GM23338 (cell line): ENCODE data around the gene AHI1.

ENCODE experiments used
- EZH2 ChIP-seq: fragments of 200-600 bp; sonication (generic); IDR thresholded peaks from one replicate; pipeline ENCODE4 v1.8.0; 2017; ENCODE audit warnings: antibody characterized with exemption, mild to moderate bottlenecking, low read depth; ENCODE audit not compliant: unreplicated experiment
- POLR2AphosphoS5 ChIP-seq: IDR thresholded peaks from 2 replicates; pipeline ENCODE4 v1.6.1; 2016; ENCODE audit warnings: antibody characterized with exemption, low read depth
- TF ChIP-seq, protein P1 (sequence below), 2 experiments: fragments of 200-600 bp in 1 of 2; sonication (generic) in 1 of 2; conservative IDR thresholded peaks; 2 replicates each; pipeline versions ENCODE4 v1.5.1 to v1.6.1; 2016 to 2017; ENCODE audit warnings: antibody characterized with exemption in 2 of 2, low read depth in 2 of 2, mild to moderate bottlenecking in 2 of 2, moderate library complexity in 1 of 2

DNA sequence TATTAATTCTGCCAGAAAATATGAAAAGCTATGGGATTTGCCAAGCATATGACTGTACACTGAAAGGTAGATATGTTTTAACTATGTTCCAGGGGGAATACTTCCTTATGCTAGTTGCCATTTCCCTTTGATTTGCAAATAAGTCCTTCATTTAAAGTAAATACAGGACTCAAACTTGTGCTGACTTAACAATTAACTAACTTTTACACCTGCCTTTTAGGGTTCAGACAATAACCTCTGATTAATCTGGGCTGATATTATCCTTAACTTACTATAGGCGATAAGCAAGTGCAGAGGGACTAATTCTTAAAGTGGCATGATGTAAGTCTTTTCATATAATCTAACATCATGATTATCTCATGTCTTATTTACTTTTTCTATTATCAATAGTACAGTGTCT, 143.1 kb downstream of the AHI1 start:
- TF ChIP-seq, protein P1, sequence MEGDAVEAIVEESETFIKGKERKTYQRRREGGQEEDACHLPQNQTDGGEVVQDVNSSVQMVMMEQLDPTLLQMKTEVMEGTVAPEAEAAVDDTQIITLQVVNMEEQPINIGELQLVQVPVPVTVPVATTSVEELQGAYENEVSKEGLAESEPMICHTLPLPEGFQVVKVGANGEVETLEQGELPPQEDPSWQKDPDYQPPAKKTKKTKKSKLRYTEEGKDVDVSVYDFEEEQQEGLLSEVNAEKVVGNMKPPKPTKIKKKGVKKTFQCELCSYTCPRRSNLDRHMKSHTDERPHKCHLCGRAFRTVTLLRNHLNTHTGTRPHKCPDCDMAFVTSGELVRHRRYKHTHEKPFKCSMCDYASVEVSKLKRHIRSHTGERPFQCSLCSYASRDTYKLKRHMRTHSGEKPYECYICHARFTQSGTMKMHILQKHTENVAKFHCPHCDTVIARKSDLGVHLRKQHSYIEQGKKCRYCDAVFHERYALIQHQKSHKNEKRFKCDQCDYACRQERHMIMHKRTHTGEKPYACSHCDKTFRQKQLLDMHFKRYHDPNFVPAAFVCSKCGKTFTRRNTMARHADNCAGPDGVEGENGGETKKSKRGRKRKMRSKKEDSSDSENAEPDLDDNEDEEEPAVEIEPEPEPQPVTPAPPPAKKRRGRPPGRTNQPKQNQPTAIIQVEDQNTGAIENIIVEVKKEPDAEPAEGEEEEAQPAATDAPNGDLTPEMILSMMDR (conservative IDR thresholded peaks at IDR 0.05; ENCODE audit: low read depth in 2 of 2), result no peak
- TF ChIP-seq POLR2AphosphoS5, result no peak
- TF ChIP-seq EZH2, result no peak
